GM19395 (cell line): ENCODE data around the gene CD96.
"Not testable (repeated sequence)": the region's sequence is repeated elsewhere in the genome, so short reads cannot be mapped to it uniquely, and the experiment has no call there.

Experiments
- ATAC-seq: cut with Tn5 transposase; IDR thresholded peaks from one replicate; pipeline ENCODE4 v1.9.1; 2021; ENCODE audit warnings: mild to moderate bottlenecking, moderate library complexity; ENCODE audit not compliant: unreplicated experiment

Gene CD96

GRCh38 chr3:111541911-111542483 is at the start of gene CD96:
TSS of gene CD96 (plus strand) at chr3:111542197. CDS start at chr3:111542249, 52 bp downstream.
- ATAC-seq = peak; percentile 52

- ATAC-seq = no peak
These were observed 48.7 kb upstream of the CD96 start for GRCh38 chr3:111493276-111493675.

- no peak for ATAC-seq
These were observed 45.0 kb upstream of the CD96 start for GRCh38 chr3:111496894-111497559.

GRCh38 chr3:111498022-111498421 is 44.0 kb upstream of the CD96 start:
- ATAC-seq = no peak

GRCh38 chr3:111506435-111506834 is 35.6 kb upstream of the CD96 start:
- peak; percentile 80 for ATAC-seq

GRCh38 chr3:111509308-111509707 is 32.7 kb upstream of the CD96 start:
- ATAC-seq = no peak

GRCh38 chr3:111517801-111518200 is 24.2 kb upstream of the CD96 start:
- no peak for ATAC-seq

GRCh38 chr3:111519178-111519855 is 22.7 kb upstream of the CD96 start:
- ATAC-seq = no peak

- ATAC-seq = no peak
These were observed 20.1 kb upstream of the CD96 start for GRCh38 chr3:111521891-111522290.

- ATAC-seq = not testable (repeated sequence)
These were observed 17.5 kb upstream of the CD96 start for GRCh38 chr3:111524486-111524885.

GRCh38 chr3:111531446-111531845 is 10.6 kb upstream of the CD96 start:
- ATAC-seq = no peak

GRCh38 chr3:111534701-111535100 is 7.3 kb upstream of the CD96 start:
- no peak for ATAC-seq

GRCh38 chr3:111538111-111538510 is 3.9 kb upstream of the CD96 start:
- no peak for ATAC-seq

GRCh38 chr3:111538681-111539083 is 3.3 kb upstream of the CD96 start:
- ATAC-seq = peak; percentile 38

- peak; percentile 73 for ATAC-seq
These were observed 2.4 kb upstream of the CD96 start for GRCh38 chr3:111539351-111540331.

- no peak for ATAC-seq
These were observed 606 bp upstream of the CD96 start for GRCh38 chr3:111541391-111541790.

GRCh38 chr3:111542611-111543300 is 759 bp downstream of the CD96 start:
- ATAC-seq = no peak

GRCh38 chr3:111545349-111545748 is 3.4 kb downstream of the CD96 start:
- ATAC-seq = no peak

GRCh38 chr3:111547631-111548030 is 5.6 kb downstream of the CD96 start:
- peak; percentile 90 for ATAC-seq

- peak; percentile 76 for ATAC-seq
These were observed 6.1 kb downstream of the CD96 start for GRCh38 chr3:111548092-111548491.
